Ishikawa (cell line): ENCODE results near the gene SCAPER.

Experiments used
- CEBPB ChIP-seq: IDR thresholded peaks from 2 replicates; pipeline ENCODE4 v1.6.1; 2012
- CREB1 ChIP-seq: IDR thresholded peaks from 2 replicates; pipeline ENCODE4 v1.6.1; 2012; ENCODE audit warnings: low read depth
- EGR1 ChIP-seq: IDR thresholded peaks from 2 replicates; pipeline ENCODE4 v1.6.1; 2012
- EP300 ChIP-seq: IDR thresholded peaks from 2 replicates; pipeline ENCODE4 v1.6.1; 2012; ENCODE audit warnings: borderline replicate concordance
- FOXM1 ChIP-seq: IDR thresholded peaks from 2 replicates; pipeline ENCODE4 v1.6.1; 2012; ENCODE audit warnings: low read depth, borderline replicate concordance
- NFIC ChIP-seq: IDR thresholded peaks from 2 replicates; pipeline ENCODE4 v1.6.1; 2012
- RAD21 ChIP-seq: IDR thresholded peaks from 2 replicates; pipeline ENCODE4 v1.6.1; 2012; ENCODE audit warnings: low read depth
- TAF1 ChIP-seq: IDR thresholded peaks from 2 replicates; pipeline ENCODE4 v1.6.1; 2012; ENCODE audit warnings: low read depth, mild to moderate bottlenecking
- TCF12 ChIP-seq: IDR thresholded peaks from 2 replicates; pipeline ENCODE4 v1.6.1; 2012; ENCODE audit warnings: low read depth
- TEAD4 ChIP-seq: IDR thresholded peaks from 2 replicates; pipeline ENCODE4 v1.6.1; 2012
- YY1 ChIP-seq: IDR thresholded peaks from 2 replicates; pipeline ENCODE4 v1.6.1; 2012; ENCODE audit warnings: low read depth
- ZBTB7A ChIP-seq: IDR thresholded peaks from 2 replicates; pipeline ENCODE4 v1.6.1; 2012; ENCODE audit warnings: low read depth
- TF ChIP-seq, protein P1 (sequence below): IDR thresholded peaks from 2 replicates; pipeline ENCODE4 v1.6.1; 2012
- TF ChIP-seq, protein P2 (sequence below): IDR thresholded peaks from 2 replicates; pipeline ENCODE4 v1.6.1; 2012
- TF ChIP-seq, protein P3 (sequence below): IDR thresholded peaks from 2 replicates; pipeline ENCODE4 v1.6.1; 2012; ENCODE audit warnings: low read depth, mild to moderate bottlenecking

The SCAPER gene

DNA sequence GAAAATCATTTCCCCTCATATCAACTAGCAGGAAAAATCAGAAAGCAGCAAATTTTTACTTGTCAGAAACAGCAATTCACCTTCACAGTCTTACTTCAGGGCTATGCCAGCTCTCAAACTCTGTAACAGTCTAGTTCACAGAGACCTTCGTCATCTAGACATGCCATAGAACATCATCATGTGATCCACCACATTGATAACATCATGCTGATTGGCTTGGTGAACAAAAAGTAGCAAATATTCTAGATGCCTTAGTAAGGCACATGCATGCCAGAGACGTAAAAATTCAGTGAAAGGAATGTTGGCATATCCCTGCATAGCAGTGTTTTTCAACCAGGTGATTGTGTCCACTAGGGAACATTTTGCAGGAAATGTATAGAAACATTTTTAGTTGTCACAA, 8.6 kb upstream of the SCAPER start:
- TF ChIP-seq EGR1, result no peak

DNA sequence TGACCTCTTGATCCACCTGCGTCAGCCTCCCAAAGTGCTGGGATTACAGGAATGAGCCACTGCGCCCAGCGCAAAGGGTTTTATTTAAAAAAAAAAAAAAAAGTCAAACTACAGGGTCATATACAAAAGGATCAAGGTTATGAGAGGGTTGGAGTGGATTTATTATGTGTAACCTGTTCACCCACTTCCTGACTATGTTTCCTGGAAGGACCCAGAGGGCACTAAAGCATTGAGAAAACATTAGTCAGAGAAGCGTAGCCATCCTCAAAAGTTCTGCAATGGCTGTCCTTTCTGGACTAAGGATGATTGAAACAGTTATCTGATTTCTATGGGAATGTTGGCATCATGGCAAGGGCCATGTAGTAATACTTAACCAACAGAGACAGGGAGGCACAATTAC, 7.3 kb upstream of the SCAPER start:
- TF ChIP-seq NFIC (no peak), EGR1 (no peak), TAF1 (no peak), EP300 (no peak), ZBTB7A (no peak), RAD21 (no peak), CREB1 (no peak), TCF12 (no peak), CEBPB (no peak), FOXM1 (no peak), YY1 (no peak), TEAD4 (no peak)
- TF ChIP-seq, protein P1, sequence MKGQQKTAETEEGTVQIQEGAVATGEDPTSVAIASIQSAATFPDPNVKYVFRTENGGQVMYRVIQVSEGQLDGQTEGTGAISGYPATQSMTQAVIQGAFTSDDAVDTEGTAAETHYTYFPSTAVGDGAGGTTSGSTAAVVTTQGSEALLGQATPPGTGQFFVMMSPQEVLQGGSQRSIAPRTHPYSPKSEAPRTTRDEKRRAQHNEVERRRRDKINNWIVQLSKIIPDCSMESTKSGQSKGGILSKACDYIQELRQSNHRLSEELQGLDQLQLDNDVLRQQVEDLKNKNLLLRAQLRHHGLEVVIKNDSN, result no peak

DNA sequence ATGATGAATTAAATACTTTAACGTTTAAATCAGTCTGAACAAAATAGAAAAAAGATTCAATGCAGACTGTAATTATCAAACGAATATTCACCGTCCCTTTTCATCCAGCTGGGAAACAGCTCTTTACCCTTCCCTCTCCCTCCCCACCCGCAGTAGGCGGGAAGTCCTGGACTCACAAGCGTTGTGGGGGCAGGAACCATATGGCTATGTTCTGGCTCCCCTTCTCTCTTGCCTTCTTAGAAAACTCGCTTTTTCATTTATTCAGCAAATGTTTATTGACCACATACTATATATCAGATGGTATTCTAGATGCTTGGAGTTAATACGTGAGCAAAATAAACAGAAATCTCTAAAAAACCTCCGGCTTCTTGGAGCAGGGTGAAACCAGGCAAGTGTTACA, 715 bp upstream of the SCAPER start:
- TF ChIP-seq TAF1 (no peak), CREB1 (no peak), TEAD4 (no peak), ZBTB7A (no peak), FOXM1 (no peak), EGR1 (no peak), EP300 (no peak), NFIC (no peak), YY1 (no peak), RAD21 (no peak), TCF12 (no peak), CEBPB (no peak)
- TF ChIP-seq, protein P2, sequence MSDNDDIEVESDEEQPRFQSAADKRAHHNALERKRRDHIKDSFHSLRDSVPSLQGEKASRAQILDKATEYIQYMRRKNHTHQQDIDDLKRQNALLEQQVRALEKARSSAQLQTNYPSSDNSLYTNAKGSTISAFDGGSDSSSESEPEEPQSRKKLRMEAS, result no peak
- TF ChIP-seq, protein P1, result no peak
- TF ChIP-seq, protein P3, sequence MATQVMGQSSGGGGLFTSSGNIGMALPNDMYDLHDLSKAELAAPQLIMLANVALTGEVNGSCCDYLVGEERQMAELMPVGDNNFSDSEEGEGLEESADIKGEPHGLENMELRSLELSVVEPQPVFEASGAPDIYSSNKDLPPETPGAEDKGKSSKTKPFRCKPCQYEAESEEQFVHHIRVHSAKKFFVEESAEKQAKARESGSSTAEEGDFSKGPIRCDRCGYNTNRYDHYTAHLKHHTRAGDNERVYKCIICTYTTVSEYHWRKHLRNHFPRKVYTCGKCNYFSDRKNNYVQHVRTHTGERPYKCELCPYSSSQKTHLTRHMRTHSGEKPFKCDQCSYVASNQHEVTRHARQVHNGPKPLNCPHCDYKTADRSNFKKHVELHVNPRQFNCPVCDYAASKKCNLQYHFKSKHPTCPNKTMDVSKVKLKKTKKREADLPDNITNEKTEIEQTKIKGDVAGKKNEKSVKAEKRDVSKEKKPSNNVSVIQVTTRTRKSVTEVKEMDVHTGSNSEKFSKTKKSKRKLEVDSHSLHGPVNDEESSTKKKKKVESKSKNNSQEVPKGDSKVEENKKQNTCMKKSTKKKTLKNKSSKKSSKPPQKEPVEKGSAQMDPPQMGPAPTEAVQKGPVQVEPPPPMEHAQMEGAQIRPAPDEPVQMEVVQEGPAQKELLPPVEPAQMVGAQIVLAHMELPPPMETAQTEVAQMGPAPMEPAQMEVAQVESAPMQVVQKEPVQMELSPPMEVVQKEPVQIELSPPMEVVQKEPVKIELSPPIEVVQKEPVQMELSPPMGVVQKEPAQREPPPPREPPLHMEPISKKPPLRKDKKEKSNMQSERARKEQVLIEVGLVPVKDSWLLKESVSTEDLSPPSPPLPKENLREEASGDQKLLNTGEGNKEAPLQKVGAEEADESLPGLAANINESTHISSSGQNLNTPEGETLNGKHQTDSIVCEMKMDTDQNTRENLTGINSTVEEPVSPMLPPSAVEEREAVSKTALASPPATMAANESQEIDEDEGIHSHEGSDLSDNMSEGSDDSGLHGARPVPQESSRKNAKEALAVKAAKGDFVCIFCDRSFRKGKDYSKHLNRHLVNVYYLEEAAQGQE, result no peak

DNA sequence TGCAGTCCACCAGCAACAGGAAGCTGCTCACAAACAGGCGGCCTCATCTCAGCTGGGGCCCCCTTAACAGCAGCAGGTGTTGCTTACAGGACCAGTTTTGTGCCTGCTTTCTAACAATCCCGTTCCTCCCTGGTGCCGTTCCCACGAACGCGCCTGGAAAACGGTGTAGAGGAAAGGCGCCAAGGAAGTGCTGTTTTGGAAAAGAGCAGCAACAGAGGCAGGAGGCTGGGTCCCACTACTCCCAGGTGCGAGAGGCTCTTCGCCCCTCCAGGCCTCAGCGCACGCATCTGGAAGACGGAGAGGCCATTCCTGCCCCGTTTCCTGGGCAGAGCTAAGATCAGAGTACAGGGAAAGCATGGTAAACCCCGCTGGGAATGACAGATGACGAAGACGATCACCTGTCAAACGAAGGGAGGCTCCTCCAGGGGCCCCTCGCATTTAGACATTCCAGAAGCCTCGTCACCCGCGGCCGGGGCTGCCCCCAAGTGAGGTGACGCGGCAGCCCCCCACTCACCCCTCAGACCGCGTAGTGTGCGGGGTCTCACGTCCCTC, 603 bp downstream of the SCAPER start:
- TF ChIP-seq, protein P2, result peak; percentile 63
- TF ChIP-seq EP300 (no peak), EGR1 (no peak), FOXM1 (no peak), TEAD4 (0 out of 2 replicates have a peak, but pooled peaks have one; percentile 12), TCF12 (no peak), ZBTB7A (no peak), YY1 (no peak), RAD21 (no peak), TAF1 (no peak)

DNA sequence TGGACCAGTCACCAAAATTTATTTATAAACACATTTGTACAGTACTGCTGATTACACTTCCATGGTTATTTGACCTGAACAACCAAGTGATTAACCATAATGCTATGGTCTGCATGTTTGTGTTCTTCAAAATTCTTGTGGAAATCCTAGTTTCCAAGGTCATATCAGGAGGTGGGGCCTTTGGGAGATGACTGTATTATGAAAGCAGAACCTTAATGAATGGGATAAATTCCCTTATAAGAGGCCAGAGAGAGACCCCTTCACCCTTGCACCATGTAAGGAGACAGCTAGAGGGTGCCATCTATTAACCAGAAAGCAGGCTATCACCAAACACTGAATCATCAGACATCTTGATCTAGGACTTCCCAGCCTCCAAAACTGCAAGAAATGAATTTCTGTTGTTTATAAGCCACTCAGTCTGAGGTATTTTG, 1.9 kb downstream of the SCAPER start:
- peak; percentile 25; the same call in 1 of the 2 replicates for TF ChIP-seq RAD21
- no peak for TF ChIP-seq TCF12
- no peak for TF ChIP-seq CREB1

DNA sequence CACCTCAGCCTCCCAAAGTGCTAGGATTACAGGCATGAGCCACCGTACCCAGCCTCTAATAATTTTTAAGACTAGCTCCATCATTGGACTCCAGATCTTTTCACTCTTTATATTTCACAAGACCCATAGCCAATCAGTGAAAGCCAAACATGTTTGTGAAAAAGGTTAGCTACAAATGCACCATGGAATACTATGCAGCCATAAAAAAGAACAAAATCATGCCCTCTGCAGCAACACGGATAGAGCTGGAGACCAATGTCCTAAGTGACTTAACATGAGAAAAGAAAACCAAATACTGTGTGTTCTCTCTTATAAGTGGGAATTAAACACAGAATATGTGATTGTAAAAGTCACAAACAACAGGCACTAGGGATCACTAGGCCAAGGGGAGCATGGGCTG, 3.2 kb downstream of the SCAPER start:
- TF ChIP-seq TCF12, result no peak
- TF ChIP-seq RAD21, result no peak
- TF ChIP-seq CEBPB, result no peak
- TF ChIP-seq NFIC, result no peak
- no peak for TF ChIP-seq TAF1
- TF ChIP-seq EP300, result no peak
- no peak for TF ChIP-seq CREB1
- TF ChIP-seq EGR1, result no peak
- no peak for TF ChIP-seq FOXM1
- TF ChIP-seq, protein P3, result no peak
- no peak for TF ChIP-seq ZBTB7A
- TF ChIP-seq YY1, result no peak
